Natural killer cell treated with Interleukin-12 subunit alpha and Interleukin-12 subunit beta and Interleukin-15 and Interleukin-18, amount 100 ng/mL, for 72 hours (primary cell): ENCODE measurements around the gene ALOX5. TPM values are rescaled to one million over a fixed set of nuclear protein-coding genes. Genes with fewer than 3 reads are reported as not detected.

Experiments used
- ATAC-seq, 2 donors: fragments of 150-1000 bp; cut with Tn5 transposase in 1 of 2; sonication (Bioruptor Pico), chemical (Tn5 transposase) in 1 of 2; 2 replicates each; pipeline ENCODE4 v1.10.0; 2021
- DNase-seq: peaks from one replicate; pipeline ENCODE4 v3.0.0; 2022; ENCODE audit warnings: low spot score
- H3K27ac Mint-ChIP-seq, 2 donors: 1 replicate in 1 of 2; 2 replicates in 1 of 2; pipeline ENCODE4 v1.8.0; 2022; ENCODE audit warnings: mixed read lengths in 2 of 2, mild to moderate bottlenecking in 1 of 2, moderate library complexity in 1 of 2
- H3K27me3 Mint-ChIP-seq, 2 donors: 1 replicate in 1 of 2; 2 replicates in 1 of 2; pipeline ENCODE4 v1.8.0; 2022; ENCODE audit warnings: mixed read lengths in 2 of 2
- H3K36me3 Mint-ChIP-seq: one replicate; pipeline ENCODE4 v1.8.0; 2022; ENCODE audit warnings: mixed read lengths
- H3K4me1 Mint-ChIP-seq, 2 donors: 1 replicate in 1 of 2; 2 replicates in 1 of 2; pipeline ENCODE4 v1.8.0; 2022; ENCODE audit warnings: low read depth in 2 of 2, mixed read lengths in 2 of 2, mild to moderate bottlenecking in 1 of 2
- H3K4me3 Mint-ChIP-seq: one replicate; pipeline ENCODE4 v1.8.0; 2022; ENCODE audit warnings: mixed read lengths
- H3K9me3 Mint-ChIP-seq: 2 replicates; pipeline ENCODE4 v1.8.0; 2022; ENCODE audit warnings: mixed read lengths
- total RNA-seq, 2 donors: library from RNA; stranded (reverse); gene quantifications; one replicate each; pipeline ENCODE4 v1.2.3, GENCODE V29; 2022

Gene ALOX5
- total RNA-seq, 2 donors from 2014 or later: 7.5 TPM; not detected in 1

DNA sequence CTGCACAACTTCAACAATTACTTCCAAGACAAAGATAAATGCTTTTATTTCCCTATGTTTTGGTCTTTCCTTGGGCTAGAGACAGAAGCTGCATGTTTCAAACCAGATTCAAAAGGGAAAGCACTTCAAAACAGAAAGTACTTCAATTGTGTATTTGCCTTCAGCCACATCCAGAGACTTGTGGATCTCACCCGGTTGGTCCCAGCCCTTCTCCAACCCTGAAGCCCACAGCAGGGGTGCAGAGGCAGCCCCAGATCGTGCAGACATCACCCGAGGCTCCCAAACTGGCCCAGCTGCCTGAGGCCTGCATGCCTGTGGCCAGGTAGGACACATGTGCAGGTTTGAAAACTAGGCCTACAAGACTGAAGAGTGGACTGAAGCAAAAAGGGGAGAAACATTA, 80.8 kb downstream of the ALOX5 start:
- Mint-ChIP-seq H3K27me3 (no peaks in the 10 kb centered on the region), H3K36me3 (no peaks in the 10 kb centered on the region), H3K27ac (peak overlapping the region in 1 of 2 donors; percentile 64), H3K4me1 (peaks cover 0 to 3% of the 10 kb centered on the region in 2 donors), H3K9me3 (no peaks in the 10 kb centered on the region), H3K4me3 (no peak overlapping the region)
- no peak for DNase-seq
- no peak for ATAC-seq

DNA sequence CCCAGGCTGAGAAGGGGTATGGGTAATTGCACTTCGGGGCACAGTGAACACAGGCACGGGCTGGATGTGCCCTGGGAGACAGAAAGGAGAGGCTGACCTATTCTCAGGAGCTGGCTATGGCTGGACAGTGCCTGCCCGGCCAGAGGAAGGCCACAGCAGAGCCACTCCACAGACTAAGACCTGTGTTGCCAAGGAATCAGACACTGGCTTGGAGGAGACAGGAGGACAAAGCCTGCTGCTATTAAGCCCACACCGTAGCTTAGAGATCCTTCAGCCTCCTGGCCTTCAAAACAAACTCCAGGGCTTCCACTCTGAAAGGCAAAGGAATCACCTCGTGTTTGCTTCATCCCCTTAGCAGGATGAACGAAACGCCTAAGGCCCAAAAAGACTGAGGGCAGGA, 82.2 kb downstream of the ALOX5 start:
- peaks cover 0 to 4% of the 10 kb centered on the region in 2 donors for H3K4me1 Mint-ChIP-seq
- DNase-seq: no peak
- no peaks in the 10 kb centered on the region for H3K36me3 Mint-ChIP-seq
- no peaks in the 10 kb centered on the region for H3K9me3 Mint-ChIP-seq
- H3K4me3 Mint-ChIP-seq: no peak overlapping the region
- no peak overlapping the region for H3K27ac Mint-ChIP-seq
- H3K27me3 Mint-ChIP-seq: no peaks in the 10 kb centered on the region
- no peak for ATAC-seq

DNA sequence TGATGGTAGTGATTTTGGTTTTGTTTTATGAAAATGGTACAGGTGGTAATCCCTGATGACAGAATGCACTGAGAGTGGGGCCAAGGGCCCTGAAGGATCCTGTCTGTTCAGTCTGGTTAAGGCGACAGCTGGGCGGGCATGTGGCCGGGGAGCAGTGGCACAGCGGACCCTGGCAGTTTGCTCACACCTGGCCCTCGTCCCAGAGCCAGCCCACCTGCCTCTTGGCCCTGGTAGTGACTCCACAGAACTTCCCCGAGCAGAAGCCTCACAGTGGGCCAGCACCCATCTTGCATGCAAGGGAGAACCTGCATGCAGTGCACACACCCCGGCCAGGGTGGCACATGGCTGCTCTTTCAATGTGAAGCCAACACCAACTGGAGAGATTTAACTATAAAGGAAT, 82.8 kb downstream of the ALOX5 start:
- ATAC-seq (no peak), DNase-seq (no peak)
- no peaks in the 10 kb centered on the region for H3K27me3 Mint-ChIP-seq
- H3K9me3 Mint-ChIP-seq: no peaks in the 10 kb centered on the region
- no peak overlapping the region for H3K27ac Mint-ChIP-seq
- peaks cover under 1 to 6% of the 10 kb centered on the region in 2 donors for H3K4me1 Mint-ChIP-seq
- no peak overlapping the region for H3K4me3 Mint-ChIP-seq
- H3K36me3 Mint-ChIP-seq: no peaks in the 10 kb centered on the region

DNA sequence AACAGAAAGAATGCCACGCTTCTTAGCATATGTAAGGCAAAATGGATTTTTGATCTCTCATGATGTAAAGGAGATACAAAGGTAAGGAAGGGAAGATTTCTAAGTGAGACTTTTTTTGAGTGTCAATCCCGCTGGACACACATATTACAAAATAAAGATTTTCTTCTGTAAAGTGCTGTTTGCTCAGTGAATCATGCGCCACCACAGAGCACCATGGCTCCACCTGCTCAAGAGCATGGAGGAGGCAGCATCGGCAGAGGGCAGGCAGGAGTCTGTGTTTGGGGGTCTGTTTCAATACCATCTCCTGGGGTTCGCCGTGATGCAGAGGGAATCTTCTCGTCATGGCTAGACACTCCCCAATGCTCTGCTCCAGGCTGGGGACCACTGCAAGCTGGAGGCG, 83.5 kb downstream of the ALOX5 start:
- Mint-ChIP-seq H3K27ac (peak overlapping the region in 1 of 2 donors; percentile 22), H3K4me3 (no peak overlapping the region), H3K27me3 (no peaks in the 10 kb centered on the region), H3K36me3 (no peaks in the 10 kb centered on the region), H3K9me3 (no peaks in the 10 kb centered on the region), H3K4me1 (peaks cover 6 to 10% of the 10 kb centered on the region in 2 donors)
- ATAC-seq: no peak
- DNase-seq: no peak

DNA sequence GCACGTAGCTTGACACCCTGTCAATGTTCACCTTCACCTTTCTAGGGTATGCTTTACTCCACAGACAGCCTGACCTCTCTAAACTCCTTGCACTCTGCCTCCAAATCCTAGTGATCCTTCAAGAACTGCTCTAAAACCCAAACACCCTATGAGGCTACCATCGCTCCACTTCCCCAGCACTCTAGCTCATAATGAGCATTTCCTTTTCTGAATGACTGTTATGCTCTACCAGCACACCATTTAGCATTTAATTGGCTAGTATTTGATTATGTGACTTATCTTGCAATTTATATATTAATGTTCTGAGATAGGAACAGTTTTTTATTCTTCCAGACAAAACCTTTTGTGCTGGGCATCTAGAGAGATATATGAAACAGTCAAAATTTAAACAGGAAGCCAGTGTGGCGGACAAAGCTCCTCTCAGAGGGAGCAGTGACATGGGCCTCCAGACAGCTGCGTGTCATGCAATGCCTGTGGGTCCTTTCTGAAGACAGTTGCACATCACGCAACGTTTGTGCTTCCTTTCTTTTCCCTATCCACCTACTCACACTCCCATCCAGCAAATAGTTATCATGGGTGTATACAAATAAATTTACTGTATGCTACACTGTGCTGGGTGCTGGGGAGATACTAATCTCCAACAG, 86.3 kb downstream of the ALOX5 start:
- Mint-ChIP-seq H3K4me1 (peaks cover 10 to 19% of the 10 kb centered on the region in 2 donors), H3K36me3 (no peaks in the 10 kb centered on the region), H3K4me3 (no peak overlapping the region), H3K9me3 (no peaks in the 10 kb centered on the region), H3K27ac (peak overlapping the region in 1 of 2 donors; percentile 18), H3K27me3 (no peaks in the 10 kb centered on the region)
- ATAC-seq: no peak
- DNase-seq: no peak

DNA sequence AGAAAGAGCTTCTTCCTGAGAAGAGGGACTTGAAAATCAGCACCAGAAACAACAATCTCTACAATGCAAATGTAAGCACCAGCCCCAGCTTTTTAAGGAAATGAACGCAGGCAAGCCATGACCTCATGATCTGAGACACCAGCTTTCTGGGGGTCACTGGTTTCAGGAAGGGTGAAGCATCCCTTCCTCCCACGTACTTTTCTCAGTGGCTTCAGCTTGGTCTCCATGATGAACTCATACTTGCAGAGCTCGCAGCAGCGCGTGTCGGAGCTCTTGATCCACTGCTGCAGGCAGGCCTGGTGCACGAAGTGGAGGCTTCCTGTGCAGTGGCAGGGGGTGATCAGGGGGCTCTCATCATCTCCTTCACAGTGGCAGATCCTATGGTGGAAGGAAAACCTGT, 87.0 kb downstream of the ALOX5 start:
- H3K27ac Mint-ChIP-seq: no peak overlapping the region

DNA sequence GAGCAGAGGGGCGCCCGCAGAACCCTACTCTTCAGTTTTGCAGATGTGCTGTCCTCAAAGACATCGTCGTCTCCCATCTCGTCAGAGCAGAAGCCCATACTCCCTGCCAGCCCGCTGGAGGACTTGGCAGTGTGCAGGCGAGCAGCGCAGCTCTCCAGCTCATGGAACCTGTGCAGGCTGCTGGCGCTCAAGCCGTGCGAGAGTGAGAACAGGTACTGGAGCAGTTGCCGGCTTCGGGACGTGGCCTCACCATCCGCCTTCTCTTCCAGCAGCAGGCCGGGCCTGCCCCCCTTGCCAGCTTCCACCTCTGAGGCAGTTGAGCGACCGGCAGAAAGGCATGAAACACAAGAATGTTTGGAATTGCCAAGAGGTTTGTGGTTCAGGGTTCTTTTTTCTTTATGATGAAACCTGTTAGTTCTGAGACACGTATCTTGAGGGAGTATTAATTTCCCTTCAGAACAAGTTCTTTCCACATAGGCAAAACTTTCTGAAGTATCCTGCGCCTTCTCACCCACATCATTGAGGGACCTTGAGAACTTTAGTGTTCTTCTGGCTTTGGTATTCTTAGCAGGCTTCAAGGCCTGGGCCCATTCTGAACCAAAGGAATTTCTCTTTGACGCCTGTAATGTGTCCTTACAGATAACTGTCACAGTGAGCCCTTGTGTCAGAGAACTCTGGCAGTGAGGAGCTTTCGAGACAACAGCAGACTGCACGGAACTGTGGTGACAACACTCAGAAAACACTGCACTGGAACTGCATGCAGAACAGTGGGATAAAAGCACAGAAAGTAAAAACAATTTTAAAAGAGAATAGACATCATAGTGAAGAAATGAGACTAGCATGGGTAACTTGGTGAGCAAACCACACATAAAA, 89.5 kb downstream of the ALOX5 start:
- H3K27me3 Mint-ChIP-seq: no peaks in the 10 kb centered on the region
- ATAC-seq (no peak), DNase-seq (no peak)
- no peaks in the 10 kb centered on the region for H3K9me3 Mint-ChIP-seq
- no peaks in the 10 kb centered on the region for H3K36me3 Mint-ChIP-seq
- H3K27ac Mint-ChIP-seq: no peak overlapping the region
- H3K4me1 Mint-ChIP-seq: peaks cover 18 to 38% of the 10 kb centered on the region in 2 donors
- H3K4me3 Mint-ChIP-seq: no peak overlapping the region

More for the DNA sequence above, 87.0 kb downstream of the ALOX5 start:
- H3K4me3 Mint-ChIP-seq: no peak overlapping the region
- H3K27me3 Mint-ChIP-seq: no peaks in the 10 kb centered on the region
- H3K4me1 Mint-ChIP-seq: peaks cover 17 to 25% of the 10 kb centered on the region in 2 donors
- ATAC-seq (no peak), DNase-seq (no peak)
- no peaks in the 10 kb centered on the region for H3K36me3 Mint-ChIP-seq
- no peaks in the 10 kb centered on the region for H3K9me3 Mint-ChIP-seq

DNA sequence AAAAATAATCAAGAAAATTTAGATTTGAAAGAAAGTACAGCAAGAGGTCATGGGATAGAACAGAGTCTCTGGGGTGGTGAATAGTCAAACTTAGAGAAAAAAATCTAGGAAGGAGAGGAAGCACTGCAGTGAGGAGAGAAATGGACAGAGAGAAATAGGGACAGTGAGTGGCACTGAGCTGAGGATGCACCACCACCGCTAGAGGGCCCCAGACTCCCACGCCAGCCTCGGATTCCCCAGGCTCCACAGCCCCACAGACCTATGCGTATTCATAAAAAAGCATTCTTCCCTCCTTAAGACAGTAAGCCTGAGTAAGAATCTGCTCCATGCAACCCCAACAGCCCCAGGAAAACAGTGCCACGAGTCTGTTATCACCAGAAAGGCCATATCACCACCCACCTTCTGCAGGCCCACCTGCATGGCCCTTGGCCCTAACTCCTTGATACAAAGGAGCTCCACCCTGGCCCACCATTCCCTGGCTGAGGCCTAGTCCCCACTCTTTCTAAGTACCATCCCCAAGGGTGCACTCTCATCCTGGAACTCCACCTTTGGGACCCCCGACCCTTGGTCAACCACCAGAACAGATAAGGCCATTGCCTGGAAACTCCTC, 91.0 kb downstream of the ALOX5 start:
- no peaks in the 10 kb centered on the region for H3K36me3 Mint-ChIP-seq
- no peaks in the 10 kb centered on the region for H3K27me3 Mint-ChIP-seq
- no peaks in the 10 kb centered on the region for H3K9me3 Mint-ChIP-seq
- ATAC-seq (peak; percentile 92 to 93), DNase-seq (peak; percentile 73)
- peaks cover 20 to 45% of the 10 kb centered on the region in 2 donors for H3K4me1 Mint-ChIP-seq
- no peak overlapping the region for H3K4me3 Mint-ChIP-seq
- peak overlapping the region in 1 of 2 donors; percentile 83 for H3K27ac Mint-ChIP-seq

DNA sequence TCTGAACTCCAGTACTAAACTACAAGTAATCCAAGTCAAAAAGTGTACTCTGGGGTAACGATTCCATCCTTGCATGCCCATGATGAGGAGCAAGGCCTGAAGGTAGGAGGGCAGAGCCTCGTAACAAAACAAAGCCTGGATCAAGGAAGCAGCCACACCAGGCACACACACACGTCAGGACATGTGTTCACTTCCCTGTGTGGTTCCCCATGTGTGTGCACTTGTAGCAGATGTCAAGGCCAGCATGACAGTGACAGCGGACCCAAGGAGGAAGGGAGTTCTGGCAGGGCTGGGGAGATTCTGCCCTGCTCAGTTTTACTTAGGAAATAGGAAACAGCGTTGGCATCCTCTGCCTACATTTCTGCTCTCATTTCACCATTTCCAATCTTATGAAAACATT, 92.8 kb downstream of the ALOX5 start:
- ATAC-seq (no peak), DNase-seq (no peak)
- Mint-ChIP-seq H3K27ac (peak overlapping the region in 1 of 2 donors; percentile 83), H3K36me3 (no peaks in the 10 kb centered on the region), H3K4me1 (peaks cover 31 to 55% of the 10 kb centered on the region in 2 donors), H3K27me3 (no peaks in the 10 kb centered on the region), H3K9me3 (no peaks in the 10 kb centered on the region), H3K4me3 (no peak overlapping the region)

DNA sequence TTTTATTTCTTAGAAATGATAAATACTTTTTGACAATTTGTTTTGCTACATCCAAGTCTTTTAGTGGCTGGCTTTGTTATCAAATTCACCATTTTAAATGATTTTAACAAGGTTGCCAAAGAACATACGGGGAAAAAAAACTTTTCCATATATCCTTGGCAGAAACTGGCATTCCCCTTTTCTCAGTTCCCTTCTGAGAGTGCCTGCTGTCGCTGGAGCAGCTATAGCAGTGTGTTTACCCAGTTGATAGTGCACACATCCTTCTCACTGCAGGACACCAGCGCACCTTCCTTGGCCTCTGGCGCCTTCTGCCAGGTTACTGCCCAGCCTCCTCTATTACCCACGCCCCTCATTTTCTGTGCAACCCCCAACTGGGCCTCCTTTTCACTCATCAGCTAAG, 94.1 kb downstream of the ALOX5 start:
- no peak overlapping the region for H3K4me3 Mint-ChIP-seq
- no peak overlapping the region for H3K27ac Mint-ChIP-seq
- H3K9me3 Mint-ChIP-seq: no peaks in the 10 kb centered on the region
- H3K4me1 Mint-ChIP-seq: peaks cover 29 to 59% of the 10 kb centered on the region in 2 donors
- ATAC-seq (no peak), DNase-seq (no peak)
- no peaks in the 10 kb centered on the region for H3K27me3 Mint-ChIP-seq
- no peaks in the 10 kb centered on the region for H3K36me3 Mint-ChIP-seq

DNA sequence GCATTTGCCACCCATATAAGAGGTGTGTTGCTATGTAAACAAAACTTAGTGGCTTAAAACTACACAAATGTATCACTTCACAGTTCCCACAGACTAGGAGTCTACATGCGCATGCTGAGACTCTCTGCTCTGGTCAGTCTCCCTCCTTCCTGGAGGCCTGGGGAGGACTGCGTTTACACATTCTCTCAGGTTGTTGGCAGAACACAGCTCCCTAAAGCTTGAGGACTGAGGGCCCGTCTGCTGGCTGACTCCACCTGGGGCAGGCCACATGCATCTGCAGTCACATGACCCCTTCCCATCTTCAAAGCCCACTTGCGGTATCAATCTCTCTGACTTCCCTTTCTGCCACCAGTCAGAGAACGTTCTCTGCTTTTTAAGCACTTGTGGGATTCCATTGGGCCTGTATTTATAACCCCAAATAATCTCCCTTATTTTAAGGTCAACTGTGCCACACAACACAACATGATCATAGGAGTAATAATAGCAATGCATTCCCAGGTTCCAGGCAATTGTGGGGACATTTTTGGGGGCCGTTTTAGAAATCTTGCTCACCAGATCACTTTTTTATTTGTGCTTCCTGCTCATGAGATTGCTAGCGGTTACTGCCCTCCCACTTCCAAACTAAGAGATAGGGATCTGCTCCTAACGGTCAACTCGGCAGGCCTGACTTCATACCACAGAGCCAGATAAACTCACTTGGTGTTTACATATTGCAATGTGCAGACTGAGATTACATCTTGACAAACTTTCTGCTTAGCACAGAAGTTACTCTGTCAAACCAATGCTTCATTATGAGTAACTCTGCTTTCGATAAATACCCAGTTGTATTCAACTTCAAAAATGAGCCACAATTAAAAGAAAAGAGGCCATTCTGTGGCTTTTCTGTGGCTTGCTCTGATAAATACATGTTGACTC, 96.3 kb downstream of the ALOX5 start:
- Mint-ChIP-seq H3K4me1 (peaks cover 31 to 51% of the 10 kb centered on the region in 2 donors), H3K27me3 (no peaks in the 10 kb centered on the region), H3K9me3 (no peaks in the 10 kb centered on the region), H3K27ac (peak overlapping the region; percentile 81 to 83), H3K4me3 (peak overlapping the region; percentile 76), H3K36me3 (no peaks in the 10 kb centered on the region)
- ATAC-seq: peak; percentile 67 to 84
- DNase-seq: no peak

DNA sequence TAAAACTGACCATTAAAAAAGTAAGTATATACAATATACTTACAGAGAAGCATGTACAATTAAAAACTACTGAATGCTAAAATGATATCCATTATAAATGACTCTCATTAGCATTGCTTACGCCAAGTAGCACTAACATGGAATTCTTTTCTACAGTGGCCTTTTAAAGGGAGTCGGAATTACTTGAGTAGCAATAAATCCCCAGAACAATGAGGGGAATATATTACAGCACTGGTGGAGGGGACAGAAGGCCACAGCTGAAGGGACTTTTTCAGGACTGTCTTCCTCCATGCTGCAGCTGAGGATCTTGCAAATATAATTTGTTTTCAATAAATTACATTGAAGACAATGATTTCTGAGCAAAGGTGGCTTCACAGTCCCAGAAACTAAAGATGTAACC, 97.0 kb downstream of the ALOX5 start:
- H3K4me1 Mint-ChIP-seq: peaks cover 24 to 47% of the 10 kb centered on the region in 2 donors
- H3K4me3 Mint-ChIP-seq: no peak overlapping the region
- H3K27ac Mint-ChIP-seq: peak overlapping the region; percentile 81 to 83
- H3K27me3 Mint-ChIP-seq: no peaks in the 10 kb centered on the region
- H3K9me3 Mint-ChIP-seq: peaks cover 4% of the 10 kb centered on the region
- DNase-seq: no peak
- ATAC-seq: no peak
- peaks cover 5% of the 10 kb centered on the region for H3K36me3 Mint-ChIP-seq
